NCI-H510A (cell line): Measurements from ENCODE around the gene FOXP4.
A peak's percentile ranks its signal among the peaks of the same experiment; 100 is the strongest.

Source experiments
- DNase-seq: peaks from one replicate; lab custom pipeline; 2025; lab: John Stamatoyannopoulos, UW

Gene FOXP4

DNA sequence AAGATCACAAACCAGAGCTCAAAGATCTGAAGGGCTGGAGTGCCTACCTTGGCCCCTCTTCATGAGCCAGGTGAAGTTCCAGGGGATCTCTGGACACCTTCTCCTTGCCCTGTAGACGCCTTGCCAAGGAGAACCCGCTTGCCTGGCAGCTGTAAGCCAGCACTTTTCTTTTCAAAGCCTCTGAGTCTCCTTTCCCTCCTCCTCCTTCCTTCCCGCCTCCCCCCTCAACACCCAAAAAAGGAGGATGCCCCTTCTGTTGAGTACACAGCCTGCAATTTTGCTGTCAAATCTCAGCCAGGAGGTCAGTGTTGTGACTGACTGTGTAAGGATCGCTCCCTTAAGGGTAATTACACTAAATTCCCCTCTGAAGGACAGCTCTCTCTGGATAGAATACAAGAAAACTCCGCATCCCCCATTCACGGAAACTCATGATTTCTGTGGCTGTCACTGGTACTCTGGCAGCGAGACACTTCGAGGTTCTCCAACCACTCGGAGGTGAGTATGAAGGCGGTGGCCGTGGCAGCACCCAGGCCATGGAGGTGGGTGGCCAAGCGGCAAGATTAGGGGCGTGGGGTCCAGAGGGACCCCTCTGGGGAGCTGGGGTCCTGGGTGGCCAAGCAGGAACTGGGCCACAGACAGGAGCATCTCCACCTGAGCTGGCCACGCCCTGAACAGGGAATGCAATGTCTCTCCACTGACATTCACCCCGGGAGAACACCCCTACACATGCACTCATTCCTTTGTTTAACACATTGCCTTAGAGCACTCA, 23.2 kb upstream of the FOXP4 start:
- no peak for DNase-seq

DNA sequence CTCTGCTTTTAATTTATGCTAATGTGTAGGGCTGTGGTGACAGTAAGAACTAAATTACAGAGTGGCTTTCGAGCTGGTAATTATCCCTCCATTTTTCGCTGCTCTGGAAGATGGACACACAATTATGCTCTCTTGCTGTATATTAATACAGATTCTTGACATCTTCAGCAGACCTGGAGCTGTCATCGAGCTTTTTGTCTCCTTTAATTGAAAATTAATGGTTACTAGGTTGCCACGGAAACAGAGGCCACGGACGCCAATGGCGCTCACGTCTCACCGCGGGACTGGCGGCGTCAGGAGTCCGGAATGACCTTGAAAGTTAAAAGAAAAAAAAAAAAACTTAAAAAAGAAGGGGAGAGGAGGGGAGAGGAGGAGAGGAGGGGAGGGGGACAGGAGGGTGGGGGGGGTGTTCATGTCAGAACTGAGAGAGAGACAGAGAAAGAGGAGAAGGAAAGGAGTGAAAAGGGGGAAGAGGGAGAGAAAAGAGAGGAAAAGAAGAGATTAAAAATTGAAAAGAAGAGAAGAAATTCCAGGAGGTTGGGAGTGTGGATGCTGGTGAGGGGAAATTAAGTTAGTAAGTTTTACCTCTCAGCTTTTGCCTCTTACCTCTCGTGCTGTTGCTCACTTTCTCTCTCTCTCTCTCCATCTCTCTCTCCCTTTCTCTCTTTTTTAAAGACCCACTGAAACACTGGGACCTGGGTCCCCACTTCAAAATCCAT, 22.1 kb upstream of the FOXP4 start:
- no peak for DNase-seq

DNA sequence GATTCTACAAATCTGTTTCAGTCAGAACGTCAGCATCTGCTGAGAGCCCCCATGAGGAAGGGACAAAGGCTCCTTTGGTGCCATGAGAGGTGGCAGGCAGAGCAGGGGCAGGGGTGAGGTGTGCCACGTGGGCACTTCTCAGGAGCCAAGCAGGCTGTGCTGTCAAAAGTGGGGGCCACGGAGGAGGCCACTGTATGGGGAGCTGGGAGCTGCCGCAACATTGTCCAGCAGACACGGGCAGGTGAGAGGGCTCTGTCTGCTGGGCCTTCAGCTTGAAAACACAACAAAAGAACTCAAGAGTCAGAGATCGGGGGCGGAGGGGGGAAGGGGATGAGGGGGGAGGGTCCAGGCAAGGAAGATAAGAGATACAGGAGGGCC, 21.6 kb upstream of the FOXP4 start:
- no peak for DNase-seq

DNA sequence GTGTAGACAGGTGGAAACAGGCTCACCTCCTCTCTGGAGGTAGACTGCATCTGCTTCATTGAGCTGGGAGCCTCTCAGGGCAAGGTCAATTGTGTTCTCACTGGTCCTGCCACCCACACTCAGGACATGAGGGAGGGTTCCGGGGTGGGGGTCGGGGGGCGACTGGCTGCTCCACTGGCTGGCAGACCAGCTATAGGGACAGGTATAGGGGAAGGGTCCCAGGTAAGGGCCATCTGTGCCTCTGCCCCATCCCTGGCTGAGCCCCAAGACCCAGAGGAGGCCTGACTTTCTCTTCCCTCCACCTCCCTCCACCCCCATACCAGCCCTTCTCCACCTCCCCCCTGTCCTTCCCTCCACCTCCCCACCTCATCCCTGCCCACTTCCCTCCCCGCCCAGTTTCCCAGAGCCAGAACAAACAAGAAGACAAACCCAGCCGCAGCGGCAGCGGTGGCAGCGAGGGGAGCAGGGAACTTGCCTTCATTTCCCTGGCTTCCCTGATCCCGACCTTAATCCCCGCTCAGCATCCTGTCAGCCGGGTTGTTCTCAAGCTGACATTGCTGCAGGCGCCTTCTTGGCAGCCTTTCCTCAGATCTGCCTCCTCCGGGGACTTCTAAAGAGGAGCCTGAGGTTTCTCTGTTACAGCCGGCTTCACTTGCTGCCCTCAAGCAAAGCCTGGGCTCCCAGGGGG, 18.3 kb upstream of the FOXP4 start:
- peak; percentile 45 for DNase-seq

DNA sequence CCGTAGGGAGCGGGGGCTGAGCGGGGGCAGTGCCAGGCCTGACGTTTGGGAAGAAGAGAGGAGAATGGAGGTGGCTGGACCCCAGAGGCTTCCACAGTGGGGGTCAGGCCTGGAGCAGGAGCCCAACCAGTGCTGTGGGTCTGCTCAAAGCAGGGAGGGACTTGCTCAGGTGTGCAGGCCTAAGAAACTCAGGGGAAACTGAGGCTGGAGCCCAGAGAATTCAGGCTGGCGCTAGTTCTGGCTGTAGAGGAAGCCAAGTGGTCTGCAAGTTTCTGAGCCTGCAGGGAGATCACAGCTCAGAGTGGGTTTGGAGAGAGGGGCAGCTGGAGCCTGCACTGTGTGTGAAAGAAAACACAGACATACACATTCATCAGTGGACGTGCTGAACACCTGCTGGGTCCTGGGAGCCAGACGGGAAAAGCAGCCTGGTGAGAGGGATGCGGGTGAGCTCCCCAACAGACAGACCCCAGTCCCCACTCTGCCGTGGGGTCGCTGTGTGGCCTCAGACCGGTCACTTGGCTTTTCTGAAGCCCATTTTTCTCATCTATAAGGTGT, 17.7 kb upstream of the FOXP4 start:
- no peak for DNase-seq

DNA sequence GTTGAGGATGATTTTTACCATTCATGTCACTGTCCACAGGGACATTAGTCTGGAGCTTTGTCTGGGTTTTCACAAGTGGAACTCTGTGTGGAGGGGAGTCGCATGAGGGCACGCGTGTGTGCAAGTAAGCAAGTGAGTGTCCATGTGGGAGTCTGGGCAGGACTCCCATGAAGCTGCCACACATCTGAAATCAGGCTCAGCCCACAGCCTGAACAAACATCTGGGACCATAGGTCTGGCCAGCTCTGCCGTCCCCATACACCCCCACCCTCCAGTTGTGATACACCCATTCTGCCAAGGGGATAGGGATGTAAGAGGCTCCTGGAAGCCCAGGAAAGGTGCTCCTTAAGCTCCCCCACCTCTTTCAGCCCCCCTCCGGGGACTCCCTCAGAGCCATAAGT, 17.1 kb upstream of the FOXP4 start:
- no peak for DNase-seq

DNA sequence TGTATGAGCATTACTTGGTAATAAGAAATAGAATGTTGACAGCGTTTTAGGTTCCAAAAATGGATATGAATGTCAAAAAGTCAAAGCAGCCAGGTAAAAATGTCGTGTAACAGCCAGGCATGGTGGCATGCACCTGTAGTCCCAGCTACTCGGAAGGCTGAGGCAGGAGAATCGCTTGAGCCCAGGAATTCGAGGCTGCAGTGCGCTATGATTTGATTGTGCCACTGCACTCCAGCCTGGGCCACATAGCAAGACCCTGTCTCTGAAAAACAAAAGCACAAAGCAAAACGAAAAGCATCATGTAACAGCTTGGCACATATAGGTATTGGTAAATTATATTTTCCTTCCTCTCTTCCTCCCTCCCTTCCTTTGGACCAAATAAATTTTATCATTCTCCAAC, 16.2 kb upstream of the FOXP4 start:
- DNase-seq, result no peak

DNA sequence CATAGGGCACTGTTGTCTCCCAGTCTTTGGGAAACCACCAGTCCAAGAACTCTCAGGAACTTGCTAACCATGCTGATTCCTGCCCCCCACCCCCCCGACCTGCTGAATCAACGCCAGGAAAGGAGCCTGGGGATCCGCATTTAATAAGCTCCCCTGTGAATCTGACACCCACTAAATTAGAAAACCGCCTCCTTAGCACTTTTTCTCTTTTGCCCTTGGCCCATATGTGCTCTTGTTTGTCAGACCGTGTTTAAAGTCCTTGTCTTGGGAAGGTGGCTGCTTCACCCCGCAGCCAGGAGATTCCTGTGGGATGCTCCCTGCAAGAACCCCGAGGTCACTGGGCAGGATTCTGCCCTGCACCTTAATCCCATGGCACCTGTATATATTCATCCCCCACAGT, 15.7 kb upstream of the FOXP4 start:
- DNase-seq, result no peak

DNA sequence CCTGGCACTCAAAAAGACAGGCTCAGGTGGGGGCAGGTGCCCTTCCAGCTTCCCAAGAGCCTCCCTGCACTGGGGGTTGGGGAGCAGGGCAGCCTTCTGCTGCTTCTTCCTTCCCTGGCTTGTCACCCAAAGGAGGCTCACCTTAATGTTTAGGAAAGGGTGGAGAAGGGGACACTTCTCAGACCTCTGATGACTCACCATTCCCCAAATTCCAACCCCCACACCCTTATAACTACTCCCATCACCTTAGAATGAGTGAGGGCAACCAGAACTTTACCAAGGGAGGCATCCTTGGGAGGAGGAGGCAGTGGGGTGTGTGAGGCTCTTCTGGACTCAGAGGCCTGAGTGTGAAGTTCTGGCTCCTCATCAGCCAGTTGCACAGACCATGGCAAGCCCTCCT, 15.2 kb upstream of the FOXP4 start:
- DNase-seq, result no peak

DNA sequence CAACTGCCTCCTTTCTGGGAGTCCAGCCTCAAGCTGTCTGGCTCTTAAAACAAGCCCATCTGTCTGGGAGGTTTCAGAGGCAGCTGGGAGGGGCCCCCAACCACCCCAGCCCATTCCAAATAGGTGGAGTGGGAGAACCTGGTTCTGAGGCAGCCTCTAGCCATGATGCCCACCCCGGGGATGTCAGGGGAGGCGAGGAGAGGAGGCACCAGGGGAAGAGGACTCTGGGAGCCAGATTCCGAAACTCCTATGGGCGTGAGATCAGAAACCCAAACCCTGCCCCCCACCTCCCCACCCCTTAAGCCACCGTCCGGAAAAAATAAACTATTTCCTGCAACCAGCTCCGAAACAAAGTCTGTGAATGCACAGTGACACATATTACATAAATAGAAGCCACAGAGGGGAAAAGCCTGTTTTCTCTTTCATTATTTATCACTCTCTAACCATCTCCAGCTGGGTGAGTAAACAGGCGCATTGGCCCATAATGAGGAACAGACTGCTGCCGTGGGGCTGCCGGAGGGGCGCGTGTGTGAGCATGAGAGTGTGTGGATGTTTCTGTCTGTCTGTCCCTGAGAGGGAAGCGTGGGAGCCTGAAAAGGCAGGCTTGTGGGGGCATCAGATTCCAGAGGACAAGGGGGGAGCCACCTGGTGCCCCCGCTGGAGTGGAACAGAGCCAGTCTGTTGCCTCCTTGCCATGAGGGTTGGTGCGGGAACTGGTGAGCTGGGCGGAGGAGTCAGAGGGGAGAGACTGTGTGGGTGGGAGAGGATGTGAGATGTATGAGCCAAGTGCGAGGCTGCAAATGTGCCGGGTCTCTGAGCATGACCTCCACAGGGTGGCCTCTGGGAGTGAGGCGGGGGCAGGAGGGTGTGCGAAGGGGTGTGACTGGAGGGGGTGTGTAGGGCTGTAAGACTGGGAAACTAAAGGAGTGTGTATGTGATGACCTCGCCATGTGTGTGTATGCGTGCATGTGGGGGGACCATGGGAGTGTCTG, 14.3 kb upstream of the FOXP4 start:
- no peak for DNase-seq

DNA sequence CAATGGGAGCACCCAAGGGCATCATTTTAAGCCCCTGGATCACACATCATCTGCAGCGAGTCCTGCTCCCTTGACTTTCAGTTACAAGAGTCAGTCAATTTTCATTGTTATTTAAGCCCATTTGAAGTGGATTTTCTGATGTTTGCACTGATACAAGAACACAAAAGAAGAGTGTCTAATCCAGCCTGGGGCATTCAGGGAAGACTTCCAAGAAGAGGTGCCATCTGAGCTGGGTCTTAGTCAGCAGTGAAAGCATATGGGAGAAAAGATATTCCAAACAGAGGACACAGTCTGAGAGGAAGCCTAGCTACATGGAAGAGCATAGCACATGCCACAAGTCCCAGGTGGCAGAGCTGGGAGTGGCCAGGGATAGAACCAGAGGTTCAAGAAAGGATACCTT, 10.4 kb upstream of the FOXP4 start:
- DNase-seq, result no peak

DNA sequence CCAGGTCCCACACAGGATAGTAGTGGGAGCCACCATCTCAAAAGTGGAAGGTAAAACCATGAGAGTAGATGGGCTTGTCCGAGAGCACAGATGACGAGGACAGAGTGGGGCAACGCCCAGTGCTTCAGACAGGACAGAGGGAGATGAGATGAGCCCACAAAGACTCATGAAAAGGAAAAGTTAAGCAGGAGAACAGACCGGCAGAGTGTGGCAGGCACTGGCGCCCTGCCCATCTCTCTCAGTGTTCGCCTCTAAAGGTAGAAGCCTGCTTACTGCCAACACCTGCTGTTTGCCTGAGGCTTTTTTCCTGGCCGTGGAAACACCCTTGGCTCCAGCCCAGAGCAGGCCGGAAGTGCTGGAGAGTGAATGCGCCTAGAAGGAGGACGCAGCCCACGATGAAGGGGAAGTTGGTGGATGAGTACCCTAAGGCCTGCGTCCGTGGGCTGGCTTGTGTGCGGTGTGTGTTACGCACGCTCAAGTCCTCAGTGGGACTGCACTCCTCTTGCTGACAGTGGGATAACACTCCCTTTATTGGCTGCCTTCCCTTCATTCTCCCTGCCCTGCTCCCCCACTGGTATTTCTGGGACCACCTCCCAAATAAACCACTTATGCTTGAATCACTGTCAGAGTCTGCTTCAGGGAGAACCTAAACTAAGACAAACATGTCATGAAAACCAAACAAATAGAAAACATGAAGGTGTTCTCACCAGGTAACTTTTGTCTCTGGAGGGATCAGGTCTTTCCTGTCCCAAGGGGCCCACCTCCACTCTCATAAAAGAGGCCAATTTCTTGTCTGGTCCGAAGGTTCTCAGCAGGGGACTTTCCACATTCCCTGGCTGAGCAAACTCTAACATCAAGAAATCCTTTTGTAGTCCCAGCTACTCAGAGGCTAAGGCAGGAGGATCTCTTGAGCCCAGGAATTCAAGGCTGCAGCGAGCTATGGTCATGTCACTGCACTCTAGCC, 9.1 kb upstream of the FOXP4 start:
- peak; percentile 80 for DNase-seq

DNA sequence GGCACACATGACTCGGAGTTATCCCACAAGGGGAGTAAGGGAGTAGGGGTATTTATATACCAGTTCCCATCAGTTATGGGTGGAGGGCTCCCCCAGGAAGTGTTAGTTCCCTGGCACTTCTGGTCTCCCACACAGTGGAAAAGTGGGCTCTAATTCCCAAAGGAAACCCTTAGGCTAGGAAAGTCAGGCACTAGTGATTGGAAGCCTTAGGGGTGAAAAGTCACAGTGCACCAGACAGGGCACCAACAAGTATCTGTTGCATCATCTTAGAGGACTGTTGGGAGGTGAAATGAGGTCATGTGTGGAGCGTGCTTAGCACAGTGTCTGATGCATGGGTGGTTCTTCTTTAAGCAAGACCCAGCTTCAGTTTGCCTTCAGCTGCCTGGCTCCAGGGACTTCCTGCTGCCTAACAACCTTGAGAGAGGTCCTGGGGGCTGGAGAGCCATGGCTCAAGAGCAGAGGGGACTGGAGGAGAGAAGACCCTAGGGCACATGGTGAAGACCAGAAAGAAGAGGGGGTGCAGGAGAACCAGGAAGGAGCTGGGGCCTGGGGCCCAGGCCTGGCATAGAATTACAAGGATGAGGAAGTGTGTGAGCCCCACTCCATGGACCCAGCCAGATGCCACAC, 7.5 kb upstream of the FOXP4 start:
- DNase-seq, result peak; percentile 23

DNA sequence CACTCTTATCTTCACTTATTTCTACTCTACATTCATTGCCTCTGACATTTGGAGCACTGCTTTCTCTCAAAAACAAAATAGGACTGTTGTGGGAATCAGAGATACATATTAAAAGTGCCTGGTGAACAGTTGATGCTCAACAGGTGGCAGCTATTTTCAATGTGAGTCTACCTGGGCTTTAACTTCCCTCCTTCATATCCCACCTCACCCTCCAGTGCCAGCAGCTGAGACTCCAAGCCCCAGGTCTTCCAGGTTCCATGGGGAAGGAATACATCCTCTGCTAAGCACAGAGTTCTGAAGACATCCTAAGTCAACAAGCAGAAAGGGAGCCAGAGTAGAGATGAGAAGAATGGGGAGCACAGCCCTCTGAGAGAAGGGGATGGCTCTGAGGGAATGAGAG, 7.0 kb upstream of the FOXP4 start:
- no peak for DNase-seq

DNA sequence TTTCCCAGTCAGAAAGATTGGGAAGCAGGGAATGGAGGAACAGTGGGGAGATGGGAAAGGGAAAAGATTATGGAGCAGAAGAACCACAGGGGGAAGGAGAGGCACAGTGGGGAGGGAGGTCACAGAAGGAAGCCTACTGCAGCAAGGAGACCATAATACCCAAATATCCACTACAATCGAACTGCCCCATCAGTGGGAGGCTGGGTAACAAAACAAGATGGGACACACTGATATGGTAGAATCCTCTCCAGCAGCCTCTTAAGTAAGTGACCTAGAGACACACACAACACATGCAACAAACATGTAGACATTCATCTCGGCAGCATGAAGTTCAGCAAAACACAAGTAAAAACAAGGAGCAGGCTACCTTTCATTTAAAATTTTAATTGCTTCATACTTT, 4.8 kb upstream of the FOXP4 start:
- no peak for DNase-seq

DNA sequence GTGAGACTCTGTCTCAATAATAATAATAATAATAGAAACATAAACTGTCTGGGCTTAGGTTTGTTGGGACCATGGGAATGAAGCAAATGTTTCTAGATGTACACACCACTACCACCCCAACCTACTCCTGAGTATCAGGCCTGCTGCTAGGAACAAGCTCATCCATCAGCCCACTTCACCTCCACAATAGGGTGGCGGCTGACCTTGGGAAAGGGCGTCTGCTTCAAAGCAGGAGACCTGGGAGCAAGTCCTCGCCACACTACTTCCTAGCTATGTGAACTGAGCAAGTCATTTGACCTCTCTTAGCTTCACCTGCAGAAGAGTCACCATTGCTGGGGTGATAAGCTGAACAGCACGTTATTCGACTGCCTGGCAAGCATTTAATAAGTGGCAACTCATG, 3.1 kb upstream of the FOXP4 start:
- DNase-seq, result no peak

DNA sequence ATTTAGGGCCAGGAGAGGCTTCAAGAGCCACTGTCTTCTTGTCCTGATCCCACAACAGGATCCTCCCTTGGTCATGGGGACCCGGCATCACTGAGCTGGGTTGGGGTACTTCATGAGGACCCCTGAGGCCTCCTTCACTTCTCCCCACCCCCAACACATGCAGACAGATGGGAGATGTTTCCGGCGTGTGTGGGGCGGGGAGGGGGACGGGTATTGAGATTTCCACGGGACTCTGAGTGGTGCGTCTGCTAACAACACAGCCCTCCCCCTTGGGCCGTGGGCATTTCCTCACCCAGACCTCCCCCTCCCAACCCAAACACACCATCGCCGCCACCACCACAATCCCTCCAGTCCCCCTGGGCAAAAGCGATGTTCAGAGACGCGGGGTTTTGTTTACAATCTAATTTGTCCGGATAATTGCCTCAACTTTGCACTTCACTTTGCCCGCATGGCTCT, 906 bp upstream of the FOXP4 start:
- DNase-seq, result no peak

DNA sequence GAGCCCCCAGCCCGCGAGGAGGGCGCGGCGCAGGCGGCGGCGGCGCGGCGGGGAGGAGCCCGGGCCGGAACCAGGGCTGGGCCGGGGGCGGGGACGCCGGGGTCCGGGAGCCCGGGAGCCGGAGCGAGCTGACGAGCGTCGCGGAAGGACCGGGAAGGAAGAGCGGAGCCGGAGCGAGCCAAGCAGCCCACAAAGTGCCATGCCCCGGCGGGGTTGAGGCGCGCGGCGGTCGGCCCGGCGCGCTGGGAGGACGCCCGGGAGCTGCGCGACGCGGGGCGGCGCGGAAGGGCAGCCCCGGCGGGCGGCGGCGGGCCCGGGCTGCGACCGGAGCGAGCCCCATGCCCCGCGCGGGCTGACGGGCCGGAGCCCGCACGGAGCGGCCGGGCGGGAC, 289 bp downstream of the FOXP4 start:
- DNase-seq, result peak; percentile 83

DNA sequence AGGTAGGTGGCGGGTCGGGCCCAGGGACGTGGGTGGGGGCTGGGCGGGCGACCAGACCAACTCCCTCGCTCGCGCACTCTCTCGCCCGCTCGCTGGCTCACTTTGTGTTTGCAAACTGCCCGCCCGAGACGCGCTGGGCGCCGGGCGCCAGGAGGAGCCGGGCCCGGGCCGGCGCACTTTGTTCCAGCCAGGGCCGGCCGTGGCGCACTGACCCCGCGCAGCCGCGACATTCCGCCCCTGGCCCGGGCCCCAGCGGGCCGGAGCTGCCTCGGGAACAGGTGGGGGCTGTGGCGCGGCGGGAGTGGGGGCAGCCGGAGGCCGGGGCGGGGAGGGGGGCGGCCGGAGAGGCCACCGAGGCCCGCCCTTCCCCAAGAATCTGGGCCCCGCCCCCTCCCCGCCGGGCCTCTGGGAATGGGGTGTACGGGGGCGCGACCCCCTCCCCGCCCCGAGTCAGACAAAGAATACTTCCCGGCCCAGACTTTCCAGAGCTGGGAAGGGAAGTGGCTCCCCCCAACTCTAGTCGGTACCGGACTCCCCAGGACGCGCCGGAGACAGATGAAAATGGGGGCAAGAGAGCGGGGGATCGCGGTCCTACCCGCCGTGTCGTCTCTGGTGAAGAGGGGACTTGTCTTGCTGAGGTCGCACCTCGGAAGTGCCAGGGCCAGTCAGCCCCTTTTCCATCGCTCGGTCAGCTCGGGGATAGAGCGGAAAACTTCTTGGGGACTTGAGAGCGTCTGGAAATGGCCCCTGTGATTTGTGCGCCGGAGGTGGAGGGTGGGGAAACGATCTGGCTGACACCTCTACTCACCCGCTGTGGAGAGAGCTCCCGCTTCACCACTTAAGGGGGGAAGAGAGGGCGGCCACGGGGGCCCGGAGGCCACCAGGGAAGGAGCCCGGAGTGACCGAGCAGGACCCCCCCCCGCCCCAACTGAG, 951 bp downstream of the FOXP4 start:
- peak; percentile 33 for DNase-seq
